NK-92 treated with Interleukin-12 subunit alpha and Interleukin-12 subunit beta, amount 100 ng/mL, for 24 hours (cell line): ENCODE measurements around the gene BHLHA9.
"Not testable (repeated sequence)": the region's sequence is repeated elsewhere in the genome, so short reads cannot be mapped to it uniquely, and the experiment has no call there.

ENCODE experiments used
- DNase-seq: peaks from one replicate; lab custom pipeline; 2025; lab: John Stamatoyannopoulos, UW

Gene BHLHA9

GRCh38 chr17:1270210-1271029 lies at the start of gene BHLHA9:
Gene BHLHA9 (plus strand): TSS chr17:1270444. CDS start chr17:1270564, 120 bp downstream.
- DNase-seq: no peak

GRCh38 chr17:1221209-1221608 lies 49.0 kb upstream of the BHLHA9 start:
- no peak for DNase-seq

- DNase-seq: no peak
Measured at GRCh38 chr17:1222321-1222720, 47.9 kb upstream of the BHLHA9 start.

GRCh38 chr17:1223662-1224061 lies 46.6 kb upstream of the BHLHA9 start:
- DNase-seq: no peak

- DNase-seq: no peak
Measured at GRCh38 chr17:1224330-1224729, 45.9 kb upstream of the BHLHA9 start.

- DNase-seq: no peak
Measured at GRCh38 chr17:1226308-1226707, 43.9 kb upstream of the BHLHA9 start.

GRCh38 chr17:1227365-1227764 lies 42.9 kb upstream of the BHLHA9 start:
- no peak for DNase-seq

GRCh38 chr17:1227917-1228780 lies 42.1 kb upstream of the BHLHA9 start:
- DNase-seq: no peak

- no peak for DNase-seq
Measured at GRCh38 chr17:1228781-1229348, 41.4 kb upstream of the BHLHA9 start.

GRCh38 chr17:1229349-1229899 lies 40.8 kb upstream of the BHLHA9 start:
- DNase-seq: no peak

- DNase-seq: no peak
Measured at GRCh38 chr17:1229900-1230501, 40.2 kb upstream of the BHLHA9 start.

- no peak for DNase-seq
Measured at GRCh38 chr17:1231456-1231855, 38.8 kb upstream of the BHLHA9 start.

GRCh38 chr17:1232331-1232730 lies 37.9 kb upstream of the BHLHA9 start:
- no peak for DNase-seq

GRCh38 chr17:1232786-1233185 lies 37.5 kb upstream of the BHLHA9 start:
- DNase-seq: no peak

- no peak for DNase-seq
Measured at GRCh38 chr17:1234455-1234854, 35.8 kb upstream of the BHLHA9 start.

GRCh38 chr17:1237471-1237870 lies 32.8 kb upstream of the BHLHA9 start:
- no peak for DNase-seq

- no peak for DNase-seq
Measured at GRCh38 chr17:1239210-1239609, 31.0 kb upstream of the BHLHA9 start.

- not testable (repeated sequence) for DNase-seq
Measured at GRCh38 chr17:1240426-1240825, 29.8 kb upstream of the BHLHA9 start.

GRCh38 chr17:1241929-1242328 lies 28.3 kb upstream of the BHLHA9 start:
- DNase-seq: no peak

- DNase-seq: no peak
Measured at GRCh38 chr17:1244606-1245012, 25.6 kb upstream of the BHLHA9 start.

- DNase-seq: no peak
Measured at GRCh38 chr17:1251866-1252608, 18.2 kb upstream of the BHLHA9 start.
